ENCODE results near the gene YAP1. TPM values are rescaled to one million over a fixed set of nuclear protein-coding genes. Genes with fewer than 3 reads are reported as not detected.

YAP1 gene
- total RNA-seq, 1 experiment from 2014 or later = 57.5 TPM

DNA sequence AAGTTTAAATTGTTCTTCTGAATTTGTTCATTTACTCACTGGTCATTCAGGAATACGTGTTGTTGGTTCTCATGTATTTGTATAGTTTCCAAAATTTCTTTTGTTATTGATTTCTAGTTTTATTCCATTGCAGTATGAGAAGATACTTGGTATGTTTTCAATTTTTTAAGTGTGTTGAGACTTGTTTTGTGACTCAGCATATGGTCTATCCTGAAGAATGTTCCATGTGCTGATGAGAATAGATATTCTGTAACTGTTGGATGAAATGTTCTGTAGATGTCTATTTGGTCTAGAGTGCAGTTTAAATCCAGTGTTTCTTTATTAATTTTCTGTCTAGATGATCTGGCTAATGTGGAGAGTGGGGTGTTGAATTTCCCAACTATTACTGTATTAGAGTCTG, 39.5 kb upstream of the YAP1 start:
- H3K36me3 Mint-ChIP-seq (ENCODE audit: insufficient read depth, unreplicated experiment) = no peaks in the 10 kb centered on the region
- no peak overlapping the region for H3K27ac Mint-ChIP-seq (ENCODE audit: unreplicated experiment)
- DNase-seq = no peak
- no peaks in the 10 kb centered on the region for H3K27me3 Mint-ChIP-seq (ENCODE audit: unreplicated experiment)
- no peaks in the 10 kb centered on the region for H3K4me1 Mint-ChIP-seq (ENCODE audit: low read depth, unreplicated experiment)
- CTCF ChIA-PET = no interaction called here
- H3K9me3 Mint-ChIP-seq (ENCODE audit: low read depth, unreplicated experiment) = no peaks in the 10 kb centered on the region
- TF ChIP-seq, protein P1, sequence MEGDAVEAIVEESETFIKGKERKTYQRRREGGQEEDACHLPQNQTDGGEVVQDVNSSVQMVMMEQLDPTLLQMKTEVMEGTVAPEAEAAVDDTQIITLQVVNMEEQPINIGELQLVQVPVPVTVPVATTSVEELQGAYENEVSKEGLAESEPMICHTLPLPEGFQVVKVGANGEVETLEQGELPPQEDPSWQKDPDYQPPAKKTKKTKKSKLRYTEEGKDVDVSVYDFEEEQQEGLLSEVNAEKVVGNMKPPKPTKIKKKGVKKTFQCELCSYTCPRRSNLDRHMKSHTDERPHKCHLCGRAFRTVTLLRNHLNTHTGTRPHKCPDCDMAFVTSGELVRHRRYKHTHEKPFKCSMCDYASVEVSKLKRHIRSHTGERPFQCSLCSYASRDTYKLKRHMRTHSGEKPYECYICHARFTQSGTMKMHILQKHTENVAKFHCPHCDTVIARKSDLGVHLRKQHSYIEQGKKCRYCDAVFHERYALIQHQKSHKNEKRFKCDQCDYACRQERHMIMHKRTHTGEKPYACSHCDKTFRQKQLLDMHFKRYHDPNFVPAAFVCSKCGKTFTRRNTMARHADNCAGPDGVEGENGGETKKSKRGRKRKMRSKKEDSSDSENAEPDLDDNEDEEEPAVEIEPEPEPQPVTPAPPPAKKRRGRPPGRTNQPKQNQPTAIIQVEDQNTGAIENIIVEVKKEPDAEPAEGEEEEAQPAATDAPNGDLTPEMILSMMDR (IDR thresholded peaks at IDR 0.05; ENCODE audit: unreplicated experiment) = no peak
- H3K4me3 Mint-ChIP-seq (ENCODE audit: low read depth, unreplicated experiment) = no peak overlapping the region
- intact Hi-C loops (cut with micrococcal nuclease; ENCODE audit: unreplicated experiment) = no loop called here
- no TSS peak for BruUV-seq (replicated peaks)

DNA sequence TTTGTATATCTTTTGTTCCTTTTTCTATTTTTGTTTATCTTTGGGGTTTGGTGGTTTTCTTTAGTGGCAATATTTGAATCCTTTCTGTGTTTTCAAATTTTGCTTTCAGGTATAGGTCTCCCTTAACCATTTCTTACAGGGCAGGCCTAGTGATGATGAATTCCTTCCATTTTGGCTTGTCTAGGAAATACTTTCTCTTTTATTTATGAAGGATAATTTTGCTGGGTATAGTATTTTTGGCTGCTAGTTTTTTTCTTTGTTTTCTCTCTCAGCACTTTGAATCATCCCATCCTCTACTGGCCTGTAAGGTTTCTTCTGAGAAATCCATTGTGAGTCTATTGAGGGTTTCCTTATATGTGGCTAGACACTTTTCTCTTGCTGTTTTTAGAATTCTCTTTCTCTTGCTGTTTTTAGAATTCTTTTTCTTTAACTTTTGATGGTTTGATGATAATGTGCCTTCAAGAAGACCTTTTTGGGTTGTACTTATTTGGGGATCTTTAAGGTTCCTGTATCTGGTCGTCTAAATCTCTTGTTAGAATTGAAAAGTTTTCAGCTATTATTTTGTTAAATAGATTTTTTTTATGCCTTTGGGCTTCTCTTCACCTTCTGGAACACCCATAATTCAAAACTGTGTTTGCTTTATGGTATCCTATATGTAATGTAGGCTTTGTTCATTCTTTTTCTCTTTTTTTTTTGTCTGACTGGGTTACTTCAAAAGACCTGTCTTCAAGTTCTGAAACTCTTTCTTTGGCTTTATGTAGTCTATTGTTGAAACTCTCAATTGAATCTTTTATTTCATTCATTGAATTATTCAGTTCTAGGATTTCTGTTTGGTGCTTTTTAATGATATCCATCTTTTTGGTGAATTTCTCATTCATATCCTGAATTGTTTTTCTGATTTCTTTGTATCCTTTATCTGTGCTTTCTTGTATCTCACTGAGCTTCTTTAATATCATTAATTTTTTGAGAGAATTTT, 38.5 kb upstream of the YAP1 start:
- CTCF ChIA-PET = no interaction called here
- BruUV-seq (replicated peaks) = no TSS peak
- Mint-ChIP-seq H3K4me1 (ENCODE audit: low read depth, unreplicated experiment) (no peaks in the 10 kb centered on the region), H3K9me3 (ENCODE audit: low read depth, unreplicated experiment) (no peaks in the 10 kb centered on the region), H3K27me3 (ENCODE audit: unreplicated experiment) (no peaks in the 10 kb centered on the region), H3K4me3 (ENCODE audit: low read depth, unreplicated experiment) (no peak overlapping the region), H3K36me3 (ENCODE audit: insufficient read depth, unreplicated experiment) (no peaks in the 10 kb centered on the region), H3K27ac (ENCODE audit: unreplicated experiment) (no peak overlapping the region)
- intact Hi-C loops (cut with micrococcal nuclease; ENCODE audit: unreplicated experiment) = no loop called here
- TF ChIP-seq, protein P1 (IDR thresholded peaks at IDR 0.05; ENCODE audit: unreplicated experiment) = no peak
- DNase-seq = no peak

DNA sequence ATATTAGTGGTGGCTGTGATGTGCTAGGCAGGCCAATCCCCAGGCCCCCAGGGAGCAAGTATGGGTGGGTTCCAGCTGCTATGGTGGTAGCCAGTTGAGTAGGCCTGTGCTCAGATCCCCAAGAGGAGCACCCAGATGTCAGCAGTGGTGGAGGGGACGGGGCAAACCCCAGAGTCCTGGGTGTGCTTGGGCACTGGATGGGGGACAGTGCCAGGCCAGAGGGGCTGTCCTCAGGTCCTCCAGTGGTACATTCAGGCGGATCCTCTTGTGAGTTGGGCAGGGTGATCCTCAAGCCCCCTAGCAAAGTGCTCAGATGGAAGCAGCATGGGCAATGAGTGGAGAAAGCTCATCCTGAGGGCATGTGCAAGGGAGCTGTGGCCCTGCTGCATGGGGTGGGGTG, 37.0 kb upstream of the YAP1 start:
- Mint-ChIP-seq H3K4me1 (ENCODE audit: low read depth, unreplicated experiment) (no peaks in the 10 kb centered on the region), H3K4me3 (ENCODE audit: low read depth, unreplicated experiment) (no peak overlapping the region), H3K27ac (ENCODE audit: unreplicated experiment) (no peak overlapping the region), H3K9me3 (ENCODE audit: low read depth, unreplicated experiment) (no peaks in the 10 kb centered on the region), H3K36me3 (ENCODE audit: insufficient read depth, unreplicated experiment) (no peaks in the 10 kb centered on the region), H3K27me3 (ENCODE audit: unreplicated experiment) (no peaks in the 10 kb centered on the region)
- CTCF ChIA-PET = no interaction called here
- intact Hi-C loops (cut with micrococcal nuclease; ENCODE audit: unreplicated experiment) = no loop called here
- no TSS peak for BruUV-seq (replicated peaks)
- no peak for DNase-seq
- TF ChIP-seq, protein P1 (IDR thresholded peaks at IDR 0.05; ENCODE audit: unreplicated experiment) = no peak

DNA sequence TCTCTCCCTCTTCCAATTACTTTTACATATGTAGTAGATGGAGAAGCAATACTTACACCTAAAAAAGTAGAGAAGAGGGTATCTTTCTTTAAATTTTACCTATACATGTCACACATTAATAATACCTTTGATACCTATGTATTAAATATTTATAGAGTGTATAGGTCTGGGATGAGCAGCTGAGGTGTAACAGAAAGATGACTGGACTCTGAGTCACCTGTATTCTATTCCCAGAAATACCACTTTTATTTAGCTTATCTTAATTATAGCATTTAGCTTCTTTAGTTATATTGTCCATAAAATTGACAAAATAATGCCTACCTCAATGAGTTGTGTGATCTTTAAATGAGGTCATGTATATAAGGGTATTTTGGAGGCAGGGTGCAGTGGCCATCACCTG, 30.6 kb upstream of the YAP1 start:
- intact Hi-C loops (cut with micrococcal nuclease; ENCODE audit: unreplicated experiment) = no loop called here
- H3K27me3 Mint-ChIP-seq (ENCODE audit: unreplicated experiment) = no peaks in the 10 kb centered on the region
- no peaks in the 10 kb centered on the region for H3K36me3 Mint-ChIP-seq (ENCODE audit: insufficient read depth, unreplicated experiment)
- no peak for DNase-seq
- no TSS peak for BruUV-seq (replicated peaks)
- no peaks in the 10 kb centered on the region for H3K4me1 Mint-ChIP-seq (ENCODE audit: low read depth, unreplicated experiment)
- H3K27ac Mint-ChIP-seq (ENCODE audit: unreplicated experiment) = no peak overlapping the region
- CTCF ChIA-PET = no interaction called here
- TF ChIP-seq, protein P1 (IDR thresholded peaks at IDR 0.05; ENCODE audit: unreplicated experiment) = no peak
- H3K4me3 Mint-ChIP-seq (ENCODE audit: low read depth, unreplicated experiment) = no peak overlapping the region
- no peaks in the 10 kb centered on the region for H3K9me3 Mint-ChIP-seq (ENCODE audit: low read depth, unreplicated experiment)

All from Calu3 (cell line).